ENCODE measurements around the gene BST2.

The BST2 gene

GRCh38 chr19:17404621-17405249, 695 bp downstream of the BST2 start:
- Histone ChIP-seq H3K4me3 (ENCODE audit: low read depth, low read length) (no peak overlapping the region), H3K9me3 (ENCODE audit: severe bottlenecking) (no peaks in the 10 kb centered on the region), H3K27ac (no peak overlapping the region), H3K27me3 (ENCODE audit: insufficient read depth, low read depth, severe bottlenecking) (no peaks in the 10 kb centered on the region), H3K36me3 (no peaks in the 10 kb centered on the region)
- no peak for DNase-seq
- no peak for TF ChIP-seq CTCF (IDR thresholded peaks at IDR 0.05; ENCODE audit: low read depth, low read length)

- Histone ChIP-seq H3K27ac (no peak overlapping the region), H3K27me3 (ENCODE audit: insufficient read depth, low read depth, severe bottlenecking) (no peaks in the 10 kb centered on the region), H3K36me3 (no peaks in the 10 kb centered on the region), H3K4me3 (ENCODE audit: low read depth, low read length) (no peak overlapping the region), H3K9me3 (ENCODE audit: severe bottlenecking) (no peaks in the 10 kb centered on the region)
- TF ChIP-seq CTCF (IDR thresholded peaks at IDR 0.05; ENCODE audit: low read depth, low read length): no peak
- DNase-seq: no peak
Measured at GRCh38 chr19:17404015-17404414, 1.4 kb downstream of the BST2 start.

DNA sequence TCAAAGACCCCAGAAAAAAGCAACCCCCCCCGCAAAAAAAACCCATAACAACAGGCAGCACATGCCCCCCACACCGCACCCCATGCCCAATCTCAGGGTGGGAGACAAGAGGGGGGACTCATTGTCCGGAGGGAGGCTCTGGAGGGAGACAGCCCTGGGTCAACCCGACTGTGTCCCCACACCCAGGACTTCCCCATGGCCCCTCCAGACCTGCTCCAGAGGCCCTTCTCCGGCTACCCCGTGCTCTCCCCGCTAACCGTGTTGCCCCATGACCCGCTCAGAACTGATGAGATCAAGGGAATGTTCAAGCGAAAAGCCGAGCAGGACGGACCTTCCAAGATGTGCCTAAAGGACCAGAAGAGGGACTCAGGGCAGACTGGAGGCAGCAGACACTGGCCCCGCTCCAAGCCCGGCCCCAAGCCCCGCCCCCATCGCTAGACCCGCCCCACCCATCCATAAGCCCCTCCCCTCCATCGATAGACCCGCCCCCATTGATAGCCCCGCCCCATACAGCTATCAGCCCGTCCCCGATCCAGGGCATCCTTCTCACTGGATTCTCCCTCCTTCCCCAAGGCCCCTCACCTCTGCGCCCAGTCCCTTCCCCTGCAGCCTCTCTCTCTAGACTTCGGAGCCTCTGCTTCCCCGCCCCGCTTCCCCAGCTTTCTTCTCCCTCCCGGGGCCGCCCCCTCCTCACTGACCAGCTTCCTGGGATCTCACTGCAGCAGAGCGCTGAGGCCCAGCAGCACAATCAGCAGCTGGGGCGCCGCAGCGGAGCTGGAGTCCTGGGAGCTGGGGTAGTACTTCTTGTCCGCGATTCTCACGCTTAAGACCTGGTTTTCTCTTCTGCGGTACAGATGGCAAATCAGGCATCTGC, 2.2 kb downstream of the BST2 start:
- H3K36me3 ChIP-seq: no peaks in the 10 kb centered on the region
- no peak for TF ChIP-seq CTCF (IDR thresholded peaks at IDR 0.05; ENCODE audit: low read depth, low read length)
- no peak overlapping the region for H3K27ac ChIP-seq

DNA sequence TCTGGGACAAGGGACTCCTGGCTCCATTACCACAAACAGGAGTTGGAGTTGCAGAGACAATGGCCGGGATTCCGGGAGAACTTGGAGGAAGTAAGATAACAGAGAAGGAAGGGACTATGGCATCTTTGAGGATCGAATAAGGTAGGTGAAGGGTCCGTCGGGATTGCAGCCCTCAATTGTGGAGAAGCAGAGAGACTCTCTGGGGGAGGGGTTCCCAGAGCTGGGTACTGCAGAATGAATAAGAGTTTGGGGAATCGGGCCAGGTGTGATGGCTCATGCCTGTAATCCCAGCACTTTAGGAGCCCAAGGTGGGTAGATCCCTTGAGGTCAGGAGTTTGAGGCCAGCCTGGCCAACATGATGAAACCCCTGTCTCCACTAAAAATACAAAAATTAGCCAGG, 3.8 kb downstream of the BST2 start:
- no peak for DNase-seq
- Histone ChIP-seq H3K27me3 (ENCODE audit: insufficient read depth, low read depth, severe bottlenecking) (no peaks in the 10 kb centered on the region), H3K4me3 (ENCODE audit: low read depth, low read length) (no peak overlapping the region), H3K36me3 (no peaks in the 10 kb centered on the region), H3K27ac (no peak overlapping the region), H3K9me3 (ENCODE audit: severe bottlenecking) (no peaks in the 10 kb centered on the region)
- TF ChIP-seq CTCF (IDR thresholded peaks at IDR 0.05; ENCODE audit: low read depth, low read length): no peak

More for the DNA sequence above, 2.2 kb downstream of the BST2 start:
- H3K27me3 ChIP-seq (ENCODE audit: insufficient read depth, low read depth, severe bottlenecking): no peaks in the 10 kb centered on the region
- no peak for DNase-seq
- H3K9me3 ChIP-seq (ENCODE audit: severe bottlenecking): no peaks in the 10 kb centered on the region
- H3K4me3 ChIP-seq (ENCODE audit: low read depth, low read length): no peak overlapping the region

DNA sequence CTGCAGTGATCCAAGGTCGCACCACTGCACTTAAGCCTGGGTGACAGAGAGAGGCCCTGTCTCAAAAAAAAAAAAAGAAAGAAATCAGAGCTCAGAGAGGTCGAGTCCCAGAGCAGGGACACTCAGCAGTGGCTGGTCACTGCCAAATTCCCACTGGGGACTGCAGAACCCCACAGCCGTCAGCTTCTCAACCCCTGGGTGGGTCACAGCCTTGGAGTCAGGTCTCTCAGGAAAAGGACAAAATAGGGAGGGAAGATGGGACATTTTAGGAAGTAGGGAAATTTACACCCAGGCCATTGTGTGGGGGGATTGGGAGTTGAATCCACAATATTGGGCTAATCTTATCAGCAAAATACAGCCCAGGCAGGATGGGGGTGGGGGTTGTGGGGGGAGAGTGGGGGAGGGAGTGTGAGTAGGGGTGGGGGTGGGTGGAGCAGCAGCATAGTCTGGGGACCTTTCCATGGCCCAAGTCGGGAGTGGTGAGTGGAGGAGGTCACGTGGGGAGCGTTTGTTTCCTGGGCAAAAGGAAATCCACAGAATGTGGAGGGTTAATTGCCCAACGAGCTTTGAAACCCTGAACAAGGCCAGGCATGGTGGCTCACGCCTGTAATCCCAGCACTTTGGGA, 6.4 kb downstream of the BST2 start:
- no peaks in the 10 kb centered on the region for H3K36me3 ChIP-seq
- no peak overlapping the region for H3K27ac ChIP-seq
- TF ChIP-seq CTCF (IDR thresholded peaks at IDR 0.05; ENCODE audit: low read depth, low read length): no peak
- no peak for DNase-seq
- H3K27me3 ChIP-seq (ENCODE audit: insufficient read depth, low read depth, severe bottlenecking): no peaks in the 10 kb centered on the region
- H3K4me3 ChIP-seq (ENCODE audit: low read depth, low read length): no peak overlapping the region
- no peaks in the 10 kb centered on the region for H3K9me3 ChIP-seq (ENCODE audit: severe bottlenecking)
